H9 (cell line): ENCODE measurements around the gene CRIP2. TPM values are rescaled to one million over a fixed set of nuclear protein-coding genes. Genes with fewer than 3 reads are reported as not detected.
A peak's percentile ranks its signal among the peaks of the same experiment; 100 is the strongest.

Experiments
- DNase-seq: peaks from one replicate; pipeline ENCODE4 v3.0.0-alpha.2; 2017
- H2AFZ ChIP-seq: one replicate; pipeline ENCODE4 v1.6.1; 2013; ENCODE audit warnings: mild to moderate bottlenecking, low read length, control low read depth, moderate library complexity
- H2AK5ac ChIP-seq: 2 replicates; pipeline ENCODE4 v1.6.1; 2013; ENCODE audit warnings: low read length, control low read depth, mixed read lengths; ENCODE audit not compliant: insufficient read length
- H2BK120ac ChIP-seq: one replicate; pipeline ENCODE4 v1.6.1; 2013; ENCODE audit warnings: low read depth, mild to moderate bottlenecking, low read length, control low read depth, inconsistent platforms; ENCODE audit not compliant: poor library complexity, severe bottlenecking
- H2BK12ac ChIP-seq: 2 replicates; pipeline ENCODE4 v1.6.1; 2013; ENCODE audit warnings: low read length, control low read depth, mixed read lengths, low read depth; ENCODE audit not compliant: insufficient read length
- H2BK15ac ChIP-seq: 2 replicates; pipeline ENCODE4 v1.6.1; 2013; ENCODE audit warnings: low read depth, low read length, control low read depth
- H2BK20ac ChIP-seq: one replicate; pipeline ENCODE4 v1.6.1; 2013; ENCODE audit warnings: low read depth, mild to moderate bottlenecking, low read length, control low read depth, inconsistent platforms; ENCODE audit not compliant: poor library complexity, severe bottlenecking
- H2BK5ac ChIP-seq: 2 replicates; pipeline ENCODE4 v1.6.1; 2013; ENCODE audit warnings: low read length, control low read depth, mixed read lengths; ENCODE audit not compliant: insufficient read length
- H3K14ac ChIP-seq: 2 replicates; pipeline ENCODE4 v1.6.1; 2013; ENCODE audit warnings: low read length, control low read depth; ENCODE audit not compliant: insufficient read depth
- H3K18ac ChIP-seq: 2 replicates; pipeline ENCODE4 v1.6.1; 2013; ENCODE audit warnings: low read depth, mild to moderate bottlenecking, mixed read lengths, low read length, control low read depth; ENCODE audit not compliant: insufficient read length
- H3K23ac ChIP-seq: 2 replicates; pipeline ENCODE4 v1.6.1; 2013; ENCODE audit warnings: low read length, control low read depth, mixed read lengths, low read depth; ENCODE audit not compliant: insufficient read length
- H3K23me2 ChIP-seq: 2 replicates; pipeline ENCODE4 v1.6.1; 2013; ENCODE audit warnings: low read depth, mild to moderate bottlenecking, mixed read lengths, low read length, control low read depth; ENCODE audit not compliant: insufficient read length, poor library complexity, severe bottlenecking
- H3K27ac ChIP-seq: 2 replicates; pipeline ENCODE4 v1.5.1; 2013; ENCODE audit warnings: low read length, control low read depth, mixed read lengths, low read depth; ENCODE audit not compliant: insufficient read length
- H3K27me3 ChIP-seq: 2 replicates; pipeline ENCODE4 v1.6.1; 2013; ENCODE audit warnings: low read length, control low read depth, inconsistent platforms; ENCODE audit not compliant: insufficient read depth
- H3K4ac ChIP-seq: 2 replicates; pipeline ENCODE4 v1.6.1; 2013; ENCODE audit warnings: low read depth, mild to moderate bottlenecking, control low read depth, inconsistent platforms, low read length, moderate library complexity
- H3K4me1 ChIP-seq: 2 replicates; pipeline ENCODE4 v1.6.1; 2013; ENCODE audit warnings: low read length, control low read depth, inconsistent platforms; ENCODE audit not compliant: insufficient read depth
- H3K4me2 ChIP-seq: 2 replicates; pipeline ENCODE4 v1.6.1; 2013; ENCODE audit warnings: low read length, control low read depth, mixed read lengths; ENCODE audit not compliant: insufficient read length, insufficient read depth
- H3K56ac ChIP-seq: 2 replicates; pipeline ENCODE4 v1.6.1; 2013; ENCODE audit warnings: low read depth, mild to moderate bottlenecking, mixed read lengths, low read length, control low read depth; ENCODE audit not compliant: insufficient read length
- H3K79me1 ChIP-seq: 2 replicates; pipeline ENCODE4 v1.6.1; 2013; ENCODE audit warnings: low read depth, mild to moderate bottlenecking, moderate library complexity, low read length, control low read depth, inconsistent platforms; ENCODE audit not compliant: insufficient read depth, poor library complexity, severe bottlenecking
- H3K79me2 ChIP-seq: 2 replicates; pipeline ENCODE4 v1.6.1; 2013; ENCODE audit warnings: low read length, control low read depth, inconsistent platforms; ENCODE audit not compliant: insufficient read depth
- H3K9ac ChIP-seq: 2 replicates; pipeline ENCODE4 v1.6.1; 2013; ENCODE audit warnings: low read length, control low read depth, mixed read lengths; ENCODE audit not compliant: insufficient read length; ENCODE audit errors: extremely low read depth
- H3K9me3 ChIP-seq: one replicate; pipeline ENCODE4 v1.6.1; 2013; ENCODE audit warnings: low read depth, low read length, inconsistent platforms; ENCODE audit not compliant: control insufficient read depth
- H3T11ph ChIP-seq: one replicate; pipeline ENCODE4 v1.6.1; 2013; ENCODE audit warnings: mild to moderate bottlenecking, low read length, control low read depth, inconsistent platforms
- H4K20me1 ChIP-seq: one replicate; pipeline ENCODE4 v1.6.1; 2013; ENCODE audit not compliant: control insufficient read depth, insufficient read length, insufficient read depth
- H4K5ac ChIP-seq: 2 replicates; pipeline ENCODE4 v1.6.1; 2013; ENCODE audit warnings: low read depth, mild to moderate bottlenecking, mixed read lengths, low read length, control low read depth; ENCODE audit not compliant: insufficient read length
- H4K8ac ChIP-seq: replicated peaks from 2 replicates; pipeline ENCODE4 v1.6.1; 2013; ENCODE audit warnings: low read length, control low read depth, mixed read lengths, low read depth; ENCODE audit not compliant: insufficient read length
- H4K91ac ChIP-seq: 2 replicates; pipeline ENCODE4 v1.6.1; 2013; ENCODE audit warnings: low read depth, mild to moderate bottlenecking, moderate library complexity, mixed read lengths, low read length, control low read depth; ENCODE audit not compliant: insufficient read length
- H3K27ac Mint-ChIP-seq, 3 experiments: 2 replicates in 2 of 3; 3 replicates in 1 of 3; pipeline ENCODE4 v1.8.0; 2020 to 2021; ENCODE audit warnings: mixed read lengths in 3 of 3, mild to moderate bottlenecking in 1 of 3, moderate library complexity in 1 of 3
- H3K27me3 Mint-ChIP-seq: 2 replicates; pipeline ENCODE4 v1.8.0; 2021; ENCODE audit warnings: low read depth, mild to moderate bottlenecking, moderate library complexity, mixed read lengths
- H3K36me3 Mint-ChIP-seq, 3 experiments: 2 replicates in 2 of 3; 3 replicates in 1 of 3; pipeline ENCODE4 v1.8.0; 2020 to 2021; ENCODE audit warnings: low read depth in 3 of 3, mixed read lengths in 3 of 3; ENCODE audit not compliant: insufficient read depth in 1 of 3
- H3K4me1 Mint-ChIP-seq, 2 experiments: 2 replicates each; pipeline ENCODE4 v1.8.0; 2020; ENCODE audit warnings: mixed read lengths in 2 of 2
- H3K4me3 Mint-ChIP-seq, 2 experiments: 2 replicates in 1 of 2; 3 replicates in 1 of 2; pipeline ENCODE4 v1.8.0; 2020 to 2021; ENCODE audit warnings: mild to moderate bottlenecking in 2 of 2, mixed read lengths in 2 of 2, moderate library complexity in 1 of 2
- H3K9me3 Mint-ChIP-seq, 2 experiments: 2 replicates in 1 of 2; 3 replicates in 1 of 2; pipeline ENCODE4 v1.8.0; 2020; ENCODE audit warnings: mild to moderate bottlenecking in 2 of 2, mixed read lengths in 2 of 2, moderate library complexity in 1 of 2
- CTCF ChIP-seq: fragments of 200-600 bp; sonication (generic); conservative IDR thresholded peaks from 3 replicates; pipeline ENCODE4 v1.8.0; 2021; ENCODE audit warnings: antibody characterized with exemption, mild to moderate bottlenecking
- WGBS: extraction: QIAGEN DNeasy Blood & Tissue Kit; methylation state at CpG from one replicate; pipeline ENCODE4 v1.1.7; 2013; ENCODE audit warnings: missing lambda C conversion rate, low lambda C conversion rate, mixed read lengths; ENCODE audit not compliant: insufficient read length; ENCODE audit errors: extremely low coverage; 5-methylcytosine and 5-hydroxymethylcytosine counted together
- total RNA-seq: library from RNA; stranded (reverse); gene quantifications from 2 replicates; pipeline ENCODE4 v1.2.1, GENCODE V29; 2021

CRIP2 gene
- total RNA-seq, 1 experiment from 2014 or later, result 5.7 TPM

DNA sequence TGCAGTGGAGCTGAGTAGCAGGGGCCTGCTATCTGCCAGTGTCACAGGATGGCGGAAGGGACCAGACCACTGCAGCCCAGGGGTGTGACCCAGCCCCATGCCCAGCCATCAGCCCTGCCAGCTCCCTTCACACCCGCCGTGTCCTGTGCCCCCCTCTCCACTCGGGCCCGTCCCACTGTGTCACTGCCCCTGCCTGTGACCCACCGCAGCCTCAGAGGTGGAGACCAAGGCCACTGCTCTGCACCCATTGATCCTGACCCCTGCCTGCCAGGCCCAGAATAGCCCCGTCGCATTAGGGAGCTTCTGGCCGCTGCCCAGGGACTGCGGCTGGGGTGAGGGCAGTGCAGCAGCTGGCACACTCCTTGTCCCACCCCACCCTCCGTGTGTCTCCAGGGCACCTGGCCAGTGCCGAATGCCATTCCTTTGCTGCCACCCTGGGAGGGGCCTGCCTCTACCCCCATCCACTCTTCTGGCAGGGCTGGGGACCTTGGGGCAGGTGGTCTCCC lies 2.1 kb upstream of the CRIP2 start:
- Histone ChIP-seq H3K27ac (no peak overlapping the region), H2AFZ (no peak overlapping the region), H3K23ac (no peak overlapping the region), H3K4me1 (no peaks in the 10 kb centered on the region; the same call in 1 of the 2 replicates), H2BK12ac (no peak overlapping the region), H3K14ac (no peak overlapping the region; the same call in 1 of the 2 replicates), H3K9me3 (no peaks in the 10 kb centered on the region), H3K9ac (no peak overlapping the region), H2BK15ac (no peak overlapping the region), H3T11ph (no peak overlapping the region), H4K8ac (no peak overlapping the region), H2BK5ac (no peak overlapping the region), H3K23me2 (peaks cover 8% of the 10 kb centered on the region), H4K20me1 (no peaks in the 10 kb centered on the region), H2BK20ac (no peak overlapping the region), H3K79me2 (no peaks in the 10 kb centered on the region), H4K5ac (no peak overlapping the region), H3K4me2 (no peak overlapping the region), H3K18ac (no peak overlapping the region), H2AK5ac (no peak overlapping the region), H2BK120ac (no peak overlapping the region), H3K56ac (no peak overlapping the region), H3K4ac (no peak overlapping the region), H3K27me3 (peaks cover 11% of the 10 kb centered on the region; the same call in 1 of the 2 replicates), H3K79me1 (no peaks in the 10 kb centered on the region), H4K91ac (no peak overlapping the region)
- H3K27me3 Mint-ChIP-seq, result peaks cover 23% of the 10 kb centered on the region
- peaks cover 0 to 3% of the 10 kb centered on the region in 2 experiments; a peak in 1 of 5 replicates for H3K9me3 Mint-ChIP-seq
- peak overlapping the region in 1 of 2 experiments; percentile 17; a peak in 1 of 5 replicates for H3K4me3 Mint-ChIP-seq
- H3K4me1 Mint-ChIP-seq, result peaks cover 0 to 14% of the 10 kb centered on the region in 2 experiments; a peak in 2 of 4 replicates
- H3K36me3 Mint-ChIP-seq, result peaks cover 0 to 2% (median 0%) of the 10 kb centered on the region in 3 experiments; a peak in 1 of 7 replicates
- no peak overlapping the region; a peak in 1 of 7 replicates for H3K27ac Mint-ChIP-seq
- DNase-seq, result no peak
- no CpG with 5 or more reads among the region's 12 CpGs for WGBS
- no peak for TF ChIP-seq CTCF
